ENCODE data around the gene LARGE1. TPM values are rescaled to one million over a fixed set of nuclear protein-coding genes. Genes with fewer than 3 reads are reported as not detected.

LARGE1 gene
- total and polyA plus RNA-seq, 2 experiments from 2014 or later, result 21.2 to 23.6 TPM

DNA sequence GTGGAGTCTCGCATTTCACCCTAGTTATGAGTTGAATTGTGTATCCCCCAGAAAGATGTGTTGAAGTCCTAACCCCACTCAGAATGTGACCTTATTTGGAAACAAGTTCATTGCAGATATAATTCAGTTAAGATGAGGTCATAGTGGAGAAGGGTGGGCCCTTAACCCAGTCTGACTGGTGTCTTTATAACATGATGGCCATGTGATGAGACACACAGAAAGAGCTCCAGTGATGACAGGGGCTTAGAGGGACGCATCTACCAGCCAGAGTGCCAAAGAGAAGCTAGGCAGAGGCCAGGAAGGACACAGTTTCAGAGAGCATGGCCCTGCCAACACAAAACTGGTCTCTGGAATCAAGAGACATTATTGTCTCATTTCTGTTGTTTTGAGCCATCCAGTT is 50.3 kb downstream of the LARGE1 start:
- no peaks in the 10 kb centered on the region for H3K9me2 ChIP-seq (replicated peaks; ENCODE audit: insufficient read depth)
- no peaks in the 10 kb centered on the region for H3K27me3 ChIP-seq
- no peak for TF ChIP-seq EZH2phosphoT487 (IDR thresholded peaks at IDR 0.05; ENCODE audit: low read depth, severe bottlenecking, unreplicated experiment)
- TF ChIP-seq, protein P1, sequence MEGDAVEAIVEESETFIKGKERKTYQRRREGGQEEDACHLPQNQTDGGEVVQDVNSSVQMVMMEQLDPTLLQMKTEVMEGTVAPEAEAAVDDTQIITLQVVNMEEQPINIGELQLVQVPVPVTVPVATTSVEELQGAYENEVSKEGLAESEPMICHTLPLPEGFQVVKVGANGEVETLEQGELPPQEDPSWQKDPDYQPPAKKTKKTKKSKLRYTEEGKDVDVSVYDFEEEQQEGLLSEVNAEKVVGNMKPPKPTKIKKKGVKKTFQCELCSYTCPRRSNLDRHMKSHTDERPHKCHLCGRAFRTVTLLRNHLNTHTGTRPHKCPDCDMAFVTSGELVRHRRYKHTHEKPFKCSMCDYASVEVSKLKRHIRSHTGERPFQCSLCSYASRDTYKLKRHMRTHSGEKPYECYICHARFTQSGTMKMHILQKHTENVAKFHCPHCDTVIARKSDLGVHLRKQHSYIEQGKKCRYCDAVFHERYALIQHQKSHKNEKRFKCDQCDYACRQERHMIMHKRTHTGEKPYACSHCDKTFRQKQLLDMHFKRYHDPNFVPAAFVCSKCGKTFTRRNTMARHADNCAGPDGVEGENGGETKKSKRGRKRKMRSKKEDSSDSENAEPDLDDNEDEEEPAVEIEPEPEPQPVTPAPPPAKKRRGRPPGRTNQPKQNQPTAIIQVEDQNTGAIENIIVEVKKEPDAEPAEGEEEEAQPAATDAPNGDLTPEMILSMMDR (IDR thresholded peaks at IDR 0.05; ENCODE audit: poor library complexity), result no peak
- no peak for TF ChIP-seq EZH2 (IDR thresholded peaks at IDR 0.05; ENCODE audit: borderline replicate concordance)
- H3K4me1 ChIP-seq (ENCODE audit: insufficient read depth), result peaks cover 23% of the 10 kb centered on the region
- H3K4me3 ChIP-seq, result no peak overlapping the region
- no peak overlapping the region for H3K4me2 ChIP-seq
- WGBS (ENCODE audit: low lambda C conversion rate, missing lambda C conversion rate), result 95% methylated on average over 2 of the region's 2 CpGs
- H2AFZ ChIP-seq, result no peak overlapping the region
- H3K79me2 ChIP-seq, result peaks cover 78% of the 10 kb centered on the region
- H4K20me1 ChIP-seq (ENCODE audit: insufficient read depth, poor library complexity, severe bottlenecking), result no peaks in the 10 kb centered on the region
- no peaks in the 10 kb centered on the region for H3K9me3 ChIP-seq (ENCODE audit: low read depth)
- no peak for DNase-seq (ENCODE audit: low spot score)
- no peaks in the 10 kb centered on the region for H3K36me3 ChIP-seq (replicated peaks; ENCODE audit: insufficient read depth, low read depth)
- no peak overlapping the region for H3K27ac ChIP-seq

- H3K4me2 ChIP-seq, result peak overlapping the region; percentile 12
- H3K4me3 ChIP-seq, result no peak overlapping the region
- no peaks in the 10 kb centered on the region for H4K20me1 ChIP-seq (ENCODE audit: insufficient read depth, poor library complexity, severe bottlenecking)
- no peaks in the 10 kb centered on the region for H3K9me2 ChIP-seq (replicated peaks; ENCODE audit: insufficient read depth)
- no peak for DNase-seq (ENCODE audit: low spot score)
- no peaks in the 10 kb centered on the region for H3K36me3 ChIP-seq (replicated peaks; ENCODE audit: insufficient read depth, low read depth)
- peak overlapping the region; percentile 89 for H3K27ac ChIP-seq
- 98% methylated on average over 9 of the region's 9 CpGs for WGBS (ENCODE audit: low lambda C conversion rate, missing lambda C conversion rate)
- TF ChIP-seq EZH2phosphoT487 (IDR thresholded peaks at IDR 0.05; ENCODE audit: low read depth, severe bottlenecking, unreplicated experiment) (no peak), EZH2 (IDR thresholded peaks at IDR 0.05; ENCODE audit: borderline replicate concordance) (no peak)
- TF ChIP-seq, protein P1 (IDR thresholded peaks at IDR 0.05; ENCODE audit: poor library complexity), result no peak
- no peaks in the 10 kb centered on the region for H3K27me3 ChIP-seq
- H3K4me1 ChIP-seq (ENCODE audit: insufficient read depth), result peaks cover 25% of the 10 kb centered on the region
- H3K9me3 ChIP-seq (ENCODE audit: low read depth), result no peaks in the 10 kb centered on the region
- no peak overlapping the region for H2AFZ ChIP-seq
- H3K79me2 ChIP-seq, result peaks cover 77% of the 10 kb centered on the region
Measured at GRCh38 chr22:33867971-33868370, 52.3 kb downstream of the LARGE1 start.

DNA sequence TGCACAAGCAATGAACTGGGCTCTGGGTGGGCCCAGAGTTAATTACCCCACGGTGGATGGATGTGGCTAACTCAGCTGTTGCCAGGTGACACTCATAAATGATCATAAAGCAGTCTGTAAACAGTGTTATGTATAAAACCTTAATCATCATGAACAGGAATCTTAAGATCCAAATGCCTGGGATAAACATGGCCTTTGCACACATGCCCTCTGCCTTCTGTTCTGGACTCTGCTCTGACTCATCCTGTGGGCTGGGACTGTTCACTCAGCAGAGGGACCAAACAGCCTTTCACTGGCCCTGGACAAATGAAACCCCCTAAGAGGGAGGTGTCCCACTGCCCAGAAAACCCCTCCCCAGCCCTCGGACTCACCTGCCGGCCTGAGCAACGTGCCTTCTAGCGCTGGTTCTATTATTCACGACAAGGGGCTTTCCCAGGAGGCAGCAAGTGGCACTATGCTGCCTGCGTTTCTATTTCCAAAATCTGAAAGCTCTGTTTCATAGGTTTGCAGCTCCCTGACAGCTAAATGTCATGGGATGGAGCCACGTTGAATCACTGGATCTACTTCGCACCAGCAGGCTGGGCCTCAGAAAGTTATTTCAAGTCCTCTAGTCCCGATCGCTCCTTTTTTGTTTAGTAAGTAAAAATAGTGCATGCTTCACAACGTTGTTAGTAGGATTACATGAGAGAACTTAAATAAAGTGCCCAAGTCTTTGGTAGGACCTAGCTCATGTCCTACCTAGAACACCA is 53.0 kb downstream of the LARGE1 start:
- H3K4me2 ChIP-seq, result peak overlapping the region; percentile 12
- peak overlapping the region; percentile 89 for H3K27ac ChIP-seq
- WGBS (ENCODE audit: low lambda C conversion rate, missing lambda C conversion rate), result 75% methylated on average over 12 of the region's 12 CpGs
- no peaks in the 10 kb centered on the region for H3K36me3 ChIP-seq (replicated peaks; ENCODE audit: insufficient read depth, low read depth)
- no peaks in the 10 kb centered on the region for H4K20me1 ChIP-seq (ENCODE audit: insufficient read depth, poor library complexity, severe bottlenecking)
- peaks cover 77% of the 10 kb centered on the region for H3K79me2 ChIP-seq
- H3K27me3 ChIP-seq, result no peaks in the 10 kb centered on the region
- H3K4me3 ChIP-seq, result no peak overlapping the region
- TF ChIP-seq, protein P1 (IDR thresholded peaks at IDR 0.05; ENCODE audit: poor library complexity), result no peak
- TF ChIP-seq EZH2phosphoT487 (IDR thresholded peaks at IDR 0.05; ENCODE audit: low read depth, severe bottlenecking, unreplicated experiment) (no peak), EZH2 (IDR thresholded peaks at IDR 0.05; ENCODE audit: borderline replicate concordance) (no peak)
- H3K9me2 ChIP-seq (replicated peaks; ENCODE audit: insufficient read depth), result no peaks in the 10 kb centered on the region
- peaks cover 25% of the 10 kb centered on the region for H3K4me1 ChIP-seq (ENCODE audit: insufficient read depth)
- H3K9me3 ChIP-seq (ENCODE audit: low read depth), result no peaks in the 10 kb centered on the region
- DNase-seq (ENCODE audit: low spot score), result peak; percentile 74
- H2AFZ ChIP-seq, result no peak overlapping the region

Data from hepatocyte (in vitro differentiated cells).